Astrocyte (in vitro differentiated cells and primary cell): Measurements from ENCODE around the gene ARL15. TPM values are rescaled to one million over a fixed set of nuclear protein-coding genes. Genes with fewer than 3 reads are reported as not detected.

Experiments used
- DNase-seq: peaks from one replicate; pipeline ENCODE4 v3.0.0-alpha.2; 2010; ENCODE audit warnings: low read depth
- FAIRE-seq: peaks from 2 replicates; lab custom pipeline; 2011; peaks lifted over from hg19 to GRCh38; lab: Jason Lieb, UNC
- H2AFZ ChIP-seq: 2 replicates; pipeline ENCODE4 v1.6.0; 2012; ENCODE audit warnings: low read depth, low read length, inconsistent platforms
- H3K27ac ChIP-seq: 2 replicates; pipeline ENCODE4 v1.5.1; 2011; ENCODE audit warnings: low read depth, low read length, inconsistent platforms
- H3K27me3 ChIP-seq: 2 replicates; pipeline ENCODE4 v1.6.0; 2011; ENCODE audit warnings: low read length, inconsistent platforms; ENCODE audit not compliant: insufficient read depth
- H3K36me3 ChIP-seq: 2 replicates; pipeline ENCODE4 v1.5.1; 2011; ENCODE audit warnings: low read length, inconsistent platforms; ENCODE audit not compliant: insufficient read depth
- H3K4me1 ChIP-seq: 2 replicates; pipeline ENCODE4 v1.5.1; 2011; ENCODE audit warnings: low read length, inconsistent platforms; ENCODE audit not compliant: insufficient read depth
- H3K4me2 ChIP-seq: 2 replicates; pipeline ENCODE4 v1.6.0; 2012; ENCODE audit warnings: low read length, inconsistent platforms
- H3K4me3 ChIP-seq: 2 replicates; pipeline ENCODE4 v1.5.1; 2011; ENCODE audit warnings: low read depth, mild to moderate bottlenecking, low read length, inconsistent platforms; ENCODE audit not compliant: insufficient read depth
- H3K79me2 ChIP-seq: 2 replicates; pipeline ENCODE4 v1.6.0; 2012; ENCODE audit warnings: mild to moderate bottlenecking, low read length, inconsistent platforms; ENCODE audit not compliant: insufficient read depth
- H3K9ac ChIP-seq: 2 replicates; pipeline ENCODE4 v1.6.0; 2012; ENCODE audit warnings: mild to moderate bottlenecking, low read length, inconsistent platforms
- H3K9me3 ChIP-seq: 2 replicates; pipeline ENCODE4 v1.5.1; 2012; ENCODE audit warnings: low read depth, mild to moderate bottlenecking, low read length, inconsistent platforms; ENCODE audit not compliant: insufficient read depth
- H4K20me1 ChIP-seq: 2 replicates; pipeline ENCODE4 v1.6.0; 2012; ENCODE audit warnings: low read length, inconsistent platforms; ENCODE audit not compliant: insufficient read depth
- H3K27ac Mint-ChIP-seq: one replicate; pipeline ENCODE4 v1.8.0; 2021; ENCODE audit warnings: mild to moderate bottlenecking, mixed read lengths; ENCODE audit not compliant: unreplicated experiment
- H3K27me3 Mint-ChIP-seq: one replicate; pipeline ENCODE4 v1.8.0; 2021; ENCODE audit warnings: low read depth, mixed read lengths; ENCODE audit not compliant: unreplicated experiment
- H3K36me3 Mint-ChIP-seq: one replicate; pipeline ENCODE4 v1.8.0; 2021; ENCODE audit warnings: low read depth, mixed read lengths; ENCODE audit not compliant: unreplicated experiment
- H3K4me1 Mint-ChIP-seq: one replicate; pipeline ENCODE4 v1.8.0; 2021; ENCODE audit warnings: low read depth, mixed read lengths; ENCODE audit not compliant: unreplicated experiment
- H3K4me3 Mint-ChIP-seq: one replicate; pipeline ENCODE4 v1.8.0; 2021; ENCODE audit warnings: mild to moderate bottlenecking, moderate library complexity, mixed read lengths; ENCODE audit not compliant: unreplicated experiment
- H3K9me3 Mint-ChIP-seq: one replicate; pipeline ENCODE4 v1.8.0; 2021; ENCODE audit warnings: mild to moderate bottlenecking, mixed read lengths; ENCODE audit not compliant: unreplicated experiment
- CTCF ChIP-seq: IDR thresholded peaks from 2 replicates; pipeline ENCODE4 v1.5.1; 2011; ENCODE audit warnings: low read depth, mild to moderate bottlenecking, inconsistent platforms, low read length, moderate library complexity; ENCODE audit not compliant: insufficient read depth
- EZH2 ChIP-seq: IDR thresholded peaks from 2 replicates; pipeline ENCODE4 v1.6.1; 2012; ENCODE audit warnings: mild to moderate bottlenecking, low read length, inconsistent platforms; ENCODE audit not compliant: insufficient read depth
- total RNA-seq: library from RNA; stranded (reverse); gene quantifications from 2 replicates; pipeline ENCODE4 v1.2.1, GENCODE V29; 2021

The ARL15 gene
- total RNA-seq, 1 donor from 2014 or later = 29.1 TPM

GRCh38 chr5:54264574-54264973 is 45.8 kb downstream of the ARL15 start:
- no peak overlapping the region for H3K4me3 Mint-ChIP-seq
- no peak for TF ChIP-seq CTCF
- no peak for TF ChIP-seq EZH2
- H3K27me3 Mint-ChIP-seq = no peaks in the 10 kb centered on the region
- no peaks in the 10 kb centered on the region for H3K9me3 Mint-ChIP-seq
- Histone ChIP-seq H3K9ac (no peak overlapping the region), H3K4me2 (no peak overlapping the region), H3K9me3 (no peaks in the 10 kb centered on the region), H4K20me1 (peaks cover 7% of the 10 kb centered on the region), H3K4me3 (no peak overlapping the region), H2AFZ (no peak overlapping the region), H3K27me3 (no peaks in the 10 kb centered on the region), H3K79me2 (no peaks in the 10 kb centered on the region), H3K27ac (no peak overlapping the region), H3K4me1 (no peaks in the 10 kb centered on the region), H3K36me3 (no peaks in the 10 kb centered on the region)
- H3K27ac Mint-ChIP-seq = no peak overlapping the region
- FAIRE-seq (no peak), DNase-seq (no peak)
- no peaks in the 10 kb centered on the region for H3K36me3 Mint-ChIP-seq
- H3K4me1 Mint-ChIP-seq = peaks cover 8% of the 10 kb centered on the region

DNA sequence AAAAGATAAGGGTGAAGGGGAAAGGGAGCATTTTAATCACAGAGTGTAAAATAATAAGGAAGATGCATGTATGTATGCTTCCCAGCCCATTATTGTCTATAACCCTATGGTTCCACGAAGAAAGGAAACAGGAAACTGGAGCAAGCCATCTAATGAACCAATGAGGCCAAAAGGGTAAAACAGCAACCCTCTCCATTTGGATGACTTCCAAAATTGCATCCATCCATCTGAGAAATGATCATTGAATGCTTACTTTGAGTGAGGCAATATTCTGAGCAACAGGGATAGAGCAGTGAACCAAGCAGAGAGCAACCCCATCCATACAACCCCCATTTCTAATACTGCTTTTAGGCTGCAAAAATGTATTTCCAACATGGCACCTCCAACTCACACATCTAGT is 46.9 kb downstream of the ARL15 start:
- Mint-ChIP-seq H3K4me3 (no peak overlapping the region), H3K27me3 (no peaks in the 10 kb centered on the region), H3K36me3 (no peaks in the 10 kb centered on the region), H3K27ac (no peak overlapping the region), H3K4me1 (peaks cover 18% of the 10 kb centered on the region), H3K9me3 (no peaks in the 10 kb centered on the region)
- no peaks in the 10 kb centered on the region for H3K36me3 ChIP-seq
- no peak for DNase-seq
- no peak overlapping the region for H3K9ac ChIP-seq
- no peaks in the 10 kb centered on the region for H3K9me3 ChIP-seq
- H3K4me3 ChIP-seq = no peak overlapping the region
- H2AFZ ChIP-seq = no peak overlapping the region
- no peaks in the 10 kb centered on the region for H3K79me2 ChIP-seq
- H3K4me2 ChIP-seq = no peak overlapping the region
- H3K27ac ChIP-seq = no peak overlapping the region
- no peak for FAIRE-seq
- H4K20me1 ChIP-seq = peaks cover 14% of the 10 kb centered on the region
- H3K27me3 ChIP-seq = no peaks in the 10 kb centered on the region
- TF ChIP-seq CTCF (no peak), EZH2 (no peak)
- no peaks in the 10 kb centered on the region for H3K4me1 ChIP-seq

DNA sequence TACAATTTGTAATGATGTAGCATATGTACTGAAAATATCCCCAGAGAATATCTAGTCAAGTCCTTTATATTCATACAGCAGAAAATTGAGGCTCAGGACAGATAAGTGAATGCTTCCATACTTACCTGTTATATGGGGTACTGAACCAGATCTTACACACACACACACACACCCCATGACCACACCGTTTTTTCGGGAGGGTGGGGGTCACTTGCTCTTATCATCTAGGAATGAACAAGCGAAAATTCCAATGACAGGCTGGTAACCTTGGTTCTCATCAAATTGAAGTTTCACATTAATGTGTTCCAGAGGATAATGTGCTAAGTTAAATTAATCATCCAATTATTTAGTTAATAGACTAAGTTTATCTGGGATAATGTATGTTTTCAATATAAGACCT is 48.8 kb downstream of the ARL15 start:
- no peak for TF ChIP-seq EZH2
- no peak for TF ChIP-seq CTCF
- Histone ChIP-seq H3K36me3 (no peaks in the 10 kb centered on the region), H3K4me1 (no peaks in the 10 kb centered on the region), H3K27me3 (no peaks in the 10 kb centered on the region), H3K79me2 (no peaks in the 10 kb centered on the region), H3K9me3 (no peaks in the 10 kb centered on the region), H3K4me2 (no peak overlapping the region), H3K9ac (no peak overlapping the region), H3K27ac (no peak overlapping the region), H2AFZ (no peak overlapping the region), H3K4me3 (no peak overlapping the region), H4K20me1 (peaks cover 24% of the 10 kb centered on the region)
- FAIRE-seq (no peak), DNase-seq (no peak)
- Mint-ChIP-seq H3K27ac (no peak overlapping the region), H3K4me3 (no peak overlapping the region), H3K4me1 (peaks cover 18% of the 10 kb centered on the region), H3K27me3 (no peaks in the 10 kb centered on the region), H3K9me3 (no peaks in the 10 kb centered on the region), H3K36me3 (no peaks in the 10 kb centered on the region)
